K562 (cell line): ENCODE measurements around the gene POC5. TPM values are rescaled to one million over a fixed set of nuclear protein-coding genes. Genes with fewer than 3 reads are reported as not detected.

Source experiments
- ARID3B ChIP-seq: fragments of 250-450 bp; sonication (Bioruptor Pico); IDR thresholded peaks from 2 replicates; pipeline ENCODE4 v1.4.0; 2020; ENCODE audit warnings: borderline replicate concordance
- BCOR ChIP-seq: fragments of 450-650 bp; IDR thresholded peaks from 2 replicates; pipeline ENCODE4 v1.6.1; 2016
- CBX8 ChIP-seq: fragments of 200-600 bp; sonication (generic); IDR thresholded peaks from 2 replicates; pipeline ENCODE4 v1.6.1; 2012; ENCODE audit warnings: borderline replicate concordance, mixed run types, low read depth, mild to moderate bottlenecking, moderate library complexity, mixed read lengths, low read length, control low read depth, inconsistent platforms; ENCODE audit not compliant: poor library complexity, severe bottlenecking; ENCODE audit errors: extremely low read depth
- CXXC5 ChIP-seq: fragments of 250-450 bp; sonication (Bioruptor Pico); IDR thresholded peaks from 2 replicates; pipeline ENCODE4 v1.8.0; 2022; ENCODE audit warnings: inconsistent platforms, mild to moderate bottlenecking, moderate library complexity
- ELF2 ChIP-seq: fragments of 250-450 bp; sonication (Bioruptor Pico); IDR thresholded peaks from 2 replicates; pipeline ENCODE4 v1.5.0; 2021; ENCODE audit warnings: mild to moderate bottlenecking
- ERF ChIP-seq: fragments of 450-650 bp; formaldehyde crosslinking; IDR thresholded peaks from 2 replicates; pipeline ENCODE4 v1.4.0; 2020; ENCODE audit warnings: mild to moderate bottlenecking, mixed read lengths
- ESRRA ChIP-seq: fragments of 450-650 bp; IDR thresholded peaks from 2 replicates; pipeline ENCODE4 v1.6.1; 2014; ENCODE audit warnings: low read depth, mild to moderate bottlenecking, moderate library complexity, borderline replicate concordance
- GABPB2 ChIP-seq: fragments of 250-450 bp; sonication (Bioruptor Pico); conservative IDR thresholded peaks from 2 replicates; pipeline ENCODE4 v1.5.1; 2021; ENCODE audit warnings: mild to moderate bottlenecking
- HLTF ChIP-seq: fragments of 450-650 bp; IDR thresholded peaks from 2 replicates; pipeline ENCODE4 v1.6.1; 2016
- LARP7 ChIP-seq: fragments of 450-650 bp; IDR thresholded peaks from 2 replicates; pipeline ENCODE4 v1.6.1; 2016
- POLR2B ChIP-seq: fragments of 450-650 bp; IDR thresholded peaks from 2 replicates; pipeline ENCODE4 v1.6.1; 2018; ENCODE audit warnings: low read depth; ENCODE audit not compliant: partially characterized antibody
- RFX1 ChIP-seq: fragments of 450-650 bp; IDR thresholded peaks from 2 replicates; pipeline ENCODE4 v1.6.1; 2016; ENCODE audit warnings: mild to moderate bottlenecking, moderate library complexity
- RHOXF2B ChIP-seq: fragments of 250-450 bp; sonication (Bioruptor Pico); conservative IDR thresholded peaks from 2 replicates; pipeline ENCODE4 v1.5.1; 2021
- SMARCC2 ChIP-seq: fragments of 450-650 bp; IDR thresholded peaks from 2 replicates; pipeline ENCODE4 v1.6.1; 2017; ENCODE audit warnings: antibody characterized with exemption, moderate library complexity, mild to moderate bottlenecking, low read depth
- TAF9B ChIP-seq: fragments of 450-650 bp; IDR thresholded peaks from 2 replicates; pipeline ENCODE4 v1.6.1; 2018; ENCODE audit warnings: mild to moderate bottlenecking; ENCODE audit not compliant: partially characterized antibody
- TAL1 ChIP-seq: fragments of 450-650 bp; IDR thresholded peaks from 2 replicates; pipeline ENCODE4 v1.6.1; 2016; ENCODE audit warnings: mild to moderate bottlenecking
- TBL1XR1 ChIP-seq, 2 experiments: IDR thresholded peaks; 2 replicates each; pipeline ENCODE4 v1.6.1; 2012; ENCODE audit warnings: improper control_type of control experiment in 2 of 2, low read length in 2 of 2, mild to moderate bottlenecking in 1 of 2
- TRIM28 ChIP-seq: fragments of 450-650 bp; IDR thresholded peaks from 2 replicates; pipeline ENCODE4 v1.6.1; 2017
- TSC22D4 ChIP-seq: fragments of 450-650 bp; IDR thresholded peaks from 2 replicates; pipeline ENCODE4 v1.6.1; 2016; ENCODE audit warnings: missing genetic modification characterization, missing biosample characterization, control low read depth
- ZC3H8 ChIP-seq: fragments of 450-650 bp; IDR thresholded peaks from 2 replicates; pipeline ENCODE4 v1.6.1; 2017
- ZNF133 ChIP-seq: fragments of 250-450 bp; sonication (Bioruptor Pico); IDR thresholded peaks from 2 replicates; pipeline ENCODE4 v1.4.0; 2020; ENCODE audit warnings: mild to moderate bottlenecking
- ZNF184 ChIP-seq: sonication (generic); formaldehyde crosslinking; IDR thresholded peaks from 2 replicates; pipeline ENCODE4 v1.5.0; 2020; ENCODE audit warnings: missing genetic modification reagents
- ZNF212 ChIP-seq: fragments of 450-650 bp; formaldehyde crosslinking; IDR thresholded peaks from 2 replicates; pipeline ENCODE4 v1.4.0; 2020; ENCODE audit warnings: mild to moderate bottlenecking
- ZNF232 ChIP-seq: sonication (generic); formaldehyde crosslinking; IDR thresholded peaks from 2 replicates; pipeline ENCODE4 v1.8.0; 2022; ENCODE audit warnings: mild to moderate bottlenecking, missing genetic modification reagents
- ZNF347 ChIP-seq: fragments of 450-650 bp; formaldehyde crosslinking; IDR thresholded peaks from 2 replicates; pipeline ENCODE4 v1.4.0; 2020; ENCODE audit warnings: low read depth, mild to moderate bottlenecking, moderate library complexity
- ZNF398 ChIP-seq: fragments of 250-450 bp; sonication (Bioruptor Pico); IDR thresholded peaks from 2 replicates; pipeline ENCODE4 v1.8.0; 2021; ENCODE audit warnings: moderate library complexity, mild to moderate bottlenecking, inconsistent platforms
- ZNF655 ChIP-seq: fragments of 250-450 bp; sonication (Bioruptor Pico); IDR thresholded peaks from 2 replicates; pipeline ENCODE4 v1.5.0; 2021
- ZNF785 ChIP-seq: fragments of 250-450 bp; sonication (Bioruptor Pico); IDR thresholded peaks from 2 replicates; pipeline ENCODE4 v1.4.0; 2020; ENCODE audit warnings: mild to moderate bottlenecking
- ZSCAN29 ChIP-seq: fragments of 450-650 bp; IDR thresholded peaks from 2 replicates; pipeline ENCODE4 v1.6.1; 2017
- polyA plus RNA-seq, 8 experiments: library from polyadenylated mRNA; depleted of rRNA in 4 of 8; stranded (reverse) in 5 of 8; unstranded in 3 of 8; fragments of >200 nt; fragmentation: Nextera tagmentation in 2 of 8; fragmentation: Illumina TruSeq in 1 of 8; extraction: Ambion mirVana in 2 of 8; extraction: Trizol in 1 of 8; gene quantifications; 2 replicates each; pipeline versions ENCODE4 v1.2.1 to v1.2.3, GENCODE V29; 2011 to 2014; ENCODE audit warnings: inconsistent platforms in 1 of 8, missing spikeins in 1 of 8
- total RNA-seq, 7 experiments: library from RNA; depleted of rRNA in 6 of 7; stranded (reverse); fragments of >200 nt in 6 of 7; fragmentation: Illumina TruSeq in 2 of 7; extraction: Trizol in 2 of 7; gene quantifications; 2 replicates each; pipeline versions ENCODE4 v1.2.1 to v1.2.3, GENCODE V29; 2011 to 2021; ENCODE audit warnings: low replicate concordance in 1 of 7

POC5 gene
- total and polyA plus RNA-seq, 9 of the 15 experiments (the other 6 are each of a cell fraction or from before 2014, with no cell fraction given): 14.5 to 38.2 (median 27.0) TPM

GRCh38 chr5:75706775-75707174 is 10.5 kb downstream of the POC5 start (continued):
- no peak for TF ChIP-seq ZNF785 (CRISPR knock-in tag)
- no peak for TF ChIP-seq POLR2B
- TF ChIP-seq ZNF655 (CRISPR knock-in tag): no peak
- TF ChIP-seq TRIM28: no peak
- no peak for TF ChIP-seq BCOR
- TF ChIP-seq ERF: no peak
- TF ChIP-seq TBL1XR1 (IDR thresholded peaks at IDR 0.05; ENCODE audit: low read length in 2 of 2): no peak
- peak; percentile 79 for TF ChIP-seq ESRRA
- no peak for TF ChIP-seq ZSCAN29
- TF ChIP-seq CXXC5 (CRISPR knock-in tag): peak; percentile 52; the same call in 1 of the 2 replicates
- no peak for TF ChIP-seq HLTF
- TF ChIP-seq LARP7: no peak
- TF ChIP-seq ZNF212 (CRISPR knock-in tag): no peak
- peak; percentile 15 for TF ChIP-seq TAF9B
- no peak for TF ChIP-seq CBX8
- TF ChIP-seq SMARCC2: no peak
- TF ChIP-seq GABPB2 (CRISPR knock-in tag): no peak
- no peak for TF ChIP-seq ZNF133 (CRISPR knock-in tag)
- TF ChIP-seq ZC3H8: no peak
- TF ChIP-seq ARID3B: no peak
- no peak for TF ChIP-seq ZNF398
- no peak for TF ChIP-seq ZNF232 (CRISPR knock-in tag)
- TF ChIP-seq RHOXF2B: no peak
- TF ChIP-seq RFX1: no peak
- TF ChIP-seq TSC22D4 (tag): no peak
- no peak for TF ChIP-seq ELF2 (CRISPR knock-in tag)
- no peak for TF ChIP-seq ZNF184
- no peak for TF ChIP-seq ZNF347 (CRISPR knock-in tag)
- TF ChIP-seq TAL1: no peak
